T-helper 2 cell treated with Interferon-gamma antibody and Interleukin-4, amounts not matched to agents 5 μg/mL and 100 μg/mL, for 36 hours (primary cell): Measurements from ENCODE around the gene DGKH.

ENCODE experiments used
- DNase-seq: peaks from one replicate; pipeline ENCODE4 v3.0.0; 2021; ENCODE audit warnings: low spot score
- H3K27ac Mint-ChIP-seq: one replicate; pipeline ENCODE4 v1.8.0; 2021; ENCODE audit warnings: mild to moderate bottlenecking, mixed read lengths
- H3K27me3 Mint-ChIP-seq: one replicate; pipeline ENCODE4 v1.8.0; 2021; ENCODE audit warnings: low read depth, mixed read lengths
- H3K36me3 Mint-ChIP-seq: one replicate; pipeline ENCODE4 v1.8.0; 2021; ENCODE audit warnings: low read depth, mixed read lengths
- H3K4me1 Mint-ChIP-seq: one replicate; pipeline ENCODE4 v1.8.0; 2021; ENCODE audit warnings: low read depth, mixed read lengths
- H3K4me3 Mint-ChIP-seq: one replicate; pipeline ENCODE4 v1.8.0; 2022; ENCODE audit warnings: mild to moderate bottlenecking, moderate library complexity, mixed read lengths
- H3K9me3 Mint-ChIP-seq: one replicate; pipeline ENCODE4 v1.8.0; 2021; ENCODE audit warnings: mixed read lengths

DGKH gene

GRCh38 chr13:42272804-42273175 is 224.3 kb downstream of the DGKH start:
- Mint-ChIP-seq H3K36me3 (peaks cover 26% of the 10 kb centered on the region), H3K27me3 (no peaks in the 10 kb centered on the region), H3K27ac (peak overlapping the region; percentile 90), H3K9me3 (no peaks in the 10 kb centered on the region), H3K4me1 (peaks cover 48% of the 10 kb centered on the region), H3K4me3 (peak overlapping the region; percentile 98)
- no peak for DNase-seq

GRCh38 chr13:42274386-42275097 is 226.1 kb downstream of the DGKH start:
- Mint-ChIP-seq H3K27ac (peak overlapping the region; percentile 70), H3K4me3 (peak overlapping the region; percentile 54), H3K4me1 (peaks cover 54% of the 10 kb centered on the region), H3K9me3 (no peaks in the 10 kb centered on the region), H3K27me3 (no peaks in the 10 kb centered on the region), H3K36me3 (peaks cover 29% of the 10 kb centered on the region)
- DNase-seq, result no peak

GRCh38 chr13:42275098-42275471 is 226.6 kb downstream of the DGKH start:
- Mint-ChIP-seq H3K9me3 (no peaks in the 10 kb centered on the region), H3K27ac (peak overlapping the region; percentile 42), H3K4me3 (peak overlapping the region; percentile 54), H3K36me3 (peaks cover 29% of the 10 kb centered on the region), H3K27me3 (no peaks in the 10 kb centered on the region), H3K4me1 (peaks cover 54% of the 10 kb centered on the region)
- DNase-seq, result no peak

GRCh38 chr13:42275506-42275905 is 227.1 kb downstream of the DGKH start:
- Mint-ChIP-seq H3K4me1 (peaks cover 54% of the 10 kb centered on the region), H3K4me3 (peak overlapping the region; percentile 54), H3K27ac (peak overlapping the region; percentile 42), H3K27me3 (no peaks in the 10 kb centered on the region), H3K9me3 (no peaks in the 10 kb centered on the region), H3K36me3 (peaks cover 29% of the 10 kb centered on the region)
- DNase-seq, result peak; percentile 46

GRCh38 chr13:42276683-42277082 is 228.2 kb downstream of the DGKH start:
- Mint-ChIP-seq H3K27me3 (no peaks in the 10 kb centered on the region), H3K9me3 (no peaks in the 10 kb centered on the region), H3K4me3 (peak overlapping the region; percentile 30), H3K36me3 (peaks cover 29% of the 10 kb centered on the region), H3K4me1 (peaks cover 46% of the 10 kb centered on the region), H3K27ac (no peak overlapping the region)
- DNase-seq, result no peak

GRCh38 chr13:42277618-42278276 is 229.3 kb downstream of the DGKH start:
- Mint-ChIP-seq H3K36me3 (peaks cover 29% of the 10 kb centered on the region), H3K4me3 (peak overlapping the region; percentile 6), H3K4me1 (peaks cover 50% of the 10 kb centered on the region), H3K9me3 (no peaks in the 10 kb centered on the region), H3K27me3 (no peaks in the 10 kb centered on the region), H3K27ac (peak overlapping the region; percentile 54)
- DNase-seq, result no peak

GRCh38 chr13:42279080-42279479 is 230.6 kb downstream of the DGKH start:
- H3K36me3 Mint-ChIP-seq, result peaks cover 31% of the 10 kb centered on the region
- peak; percentile 45 for DNase-seq
- no peak overlapping the region for H3K27ac Mint-ChIP-seq
- peaks cover 44% of the 10 kb centered on the region for H3K4me1 Mint-ChIP-seq
- no peaks in the 10 kb centered on the region for H3K27me3 Mint-ChIP-seq
- H3K4me3 Mint-ChIP-seq, result no peak overlapping the region
- no peaks in the 10 kb centered on the region for H3K9me3 Mint-ChIP-seq

GRCh38 chr13:42279986-42280385 is 231.5 kb downstream of the DGKH start:
- H3K4me3 Mint-ChIP-seq, result no peak overlapping the region
- H3K4me1 Mint-ChIP-seq, result peaks cover 39% of the 10 kb centered on the region
- H3K9me3 Mint-ChIP-seq, result no peaks in the 10 kb centered on the region
- H3K27ac Mint-ChIP-seq, result no peak overlapping the region
- no peak for DNase-seq
- no peaks in the 10 kb centered on the region for H3K27me3 Mint-ChIP-seq
- H3K36me3 Mint-ChIP-seq, result peaks cover 28% of the 10 kb centered on the region

GRCh38 chr13:42280537-42280936 is 232.1 kb downstream of the DGKH start:
- Mint-ChIP-seq H3K27ac (no peak overlapping the region), H3K36me3 (peaks cover 25% of the 10 kb centered on the region), H3K4me3 (no peak overlapping the region), H3K27me3 (no peaks in the 10 kb centered on the region), H3K4me1 (peaks cover 34% of the 10 kb centered on the region), H3K9me3 (no peaks in the 10 kb centered on the region)
- DNase-seq, result no peak

- Mint-ChIP-seq H3K9me3 (no peaks in the 10 kb centered on the region), H3K27me3 (no peaks in the 10 kb centered on the region), H3K4me1 (peaks cover 19% of the 10 kb centered on the region), H3K4me3 (no peak overlapping the region), H3K27ac (no peak overlapping the region), H3K36me3 (peaks cover 30% of the 10 kb centered on the region)
- DNase-seq, result no peak
These were observed 235.1 kb downstream of the DGKH start for GRCh38 chr13:42283574-42283973.

GRCh38 chr13:42284068-42284467 is 235.6 kb downstream of the DGKH start:
- Mint-ChIP-seq H3K4me1 (peaks cover 20% of the 10 kb centered on the region), H3K36me3 (peaks cover 35% of the 10 kb centered on the region), H3K9me3 (no peaks in the 10 kb centered on the region), H3K27ac (no peak overlapping the region), H3K4me3 (no peak overlapping the region), H3K27me3 (no peaks in the 10 kb centered on the region)
- no peak for DNase-seq
